CD1c-positive myeloid dendritic cell (primary cell): ENCODE data around the gene PLXNA2.

Experiments used
- DNase-seq: peaks from one replicate; pipeline ENCODE4 v3.0.0-alpha.2; 2016; ENCODE audit errors: extremely low spot score

PLXNA2 gene

DNA sequence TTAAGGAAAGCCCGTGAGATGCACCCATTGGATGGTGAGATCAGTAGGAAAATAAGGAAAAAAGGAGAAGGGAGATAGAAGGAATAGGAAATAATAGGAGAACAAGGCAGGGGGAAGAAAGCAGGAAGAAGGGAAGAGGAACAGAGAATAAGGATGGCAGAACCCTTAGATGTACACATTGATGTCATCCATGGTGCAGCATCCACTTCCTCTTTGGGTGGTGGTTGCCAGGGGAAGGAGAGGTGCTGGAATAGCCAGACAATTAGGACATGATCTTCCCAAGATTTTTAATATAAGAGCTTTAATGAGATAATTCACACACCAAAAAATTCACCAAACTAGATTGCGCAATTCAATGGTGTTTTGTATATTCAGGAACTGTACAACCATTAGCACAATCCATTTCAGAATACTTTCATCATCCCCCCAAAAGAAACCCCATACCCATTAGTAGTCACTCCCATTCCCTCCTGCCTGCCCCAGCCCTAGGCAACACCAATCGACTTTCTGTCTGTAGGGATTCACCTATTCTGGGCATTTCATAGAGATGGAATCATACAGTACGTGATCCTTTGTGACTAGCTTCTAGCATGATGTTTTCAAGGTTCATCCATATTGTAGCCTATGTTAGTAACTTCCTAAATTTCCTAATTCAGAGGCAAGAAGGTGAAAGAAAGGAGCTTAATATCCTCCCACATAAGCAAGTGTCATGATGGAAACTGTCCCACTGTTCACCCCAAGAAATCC lies 121.4 kb downstream of the PLXNA2 start:
- peak; percentile 26 for DNase-seq

DNA sequence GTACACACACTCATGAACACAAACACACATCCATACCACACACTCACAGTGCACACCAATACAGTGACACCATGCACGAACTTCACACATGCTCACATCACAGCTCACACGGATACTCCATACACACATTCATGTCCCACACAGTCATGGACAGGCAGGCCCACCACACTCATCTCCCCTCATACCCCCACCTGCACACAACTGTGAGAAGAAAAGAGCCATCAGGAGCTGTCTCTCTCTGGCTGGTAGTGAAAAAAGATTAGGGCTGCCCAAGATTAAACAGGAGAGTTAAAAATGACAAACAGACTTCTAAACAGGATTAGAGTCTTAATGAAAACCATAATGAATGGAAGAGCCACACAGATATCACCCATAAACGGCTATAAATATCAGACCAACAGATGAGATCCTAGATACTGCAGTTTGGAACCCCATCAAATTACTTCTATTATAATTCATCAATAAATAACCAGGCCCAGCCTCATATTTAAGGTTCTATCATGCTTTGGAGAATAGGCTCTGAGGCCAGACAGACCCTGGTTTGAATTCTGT lies 122.3 kb downstream of the PLXNA2 start:
- no peak for DNase-seq

DNA sequence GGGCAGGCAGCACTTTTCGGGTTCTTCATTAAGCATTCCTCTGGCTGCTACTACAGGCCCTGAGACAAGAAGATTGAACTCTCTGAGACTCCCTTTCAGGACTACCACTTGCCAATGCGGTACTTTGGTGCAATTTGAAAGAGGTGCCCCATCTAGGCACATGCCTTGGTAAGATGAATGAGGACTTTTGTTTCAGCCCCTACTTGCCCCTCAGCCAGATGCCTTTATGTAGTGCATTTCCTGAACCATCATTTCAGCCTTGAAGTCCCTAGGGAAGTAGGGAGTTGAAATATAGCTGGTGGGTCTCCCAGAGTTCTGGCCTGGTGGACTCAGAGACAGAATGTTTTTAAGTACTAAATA lies 123.8 kb downstream of the PLXNA2 start:
- no peak for DNase-seq

DNA sequence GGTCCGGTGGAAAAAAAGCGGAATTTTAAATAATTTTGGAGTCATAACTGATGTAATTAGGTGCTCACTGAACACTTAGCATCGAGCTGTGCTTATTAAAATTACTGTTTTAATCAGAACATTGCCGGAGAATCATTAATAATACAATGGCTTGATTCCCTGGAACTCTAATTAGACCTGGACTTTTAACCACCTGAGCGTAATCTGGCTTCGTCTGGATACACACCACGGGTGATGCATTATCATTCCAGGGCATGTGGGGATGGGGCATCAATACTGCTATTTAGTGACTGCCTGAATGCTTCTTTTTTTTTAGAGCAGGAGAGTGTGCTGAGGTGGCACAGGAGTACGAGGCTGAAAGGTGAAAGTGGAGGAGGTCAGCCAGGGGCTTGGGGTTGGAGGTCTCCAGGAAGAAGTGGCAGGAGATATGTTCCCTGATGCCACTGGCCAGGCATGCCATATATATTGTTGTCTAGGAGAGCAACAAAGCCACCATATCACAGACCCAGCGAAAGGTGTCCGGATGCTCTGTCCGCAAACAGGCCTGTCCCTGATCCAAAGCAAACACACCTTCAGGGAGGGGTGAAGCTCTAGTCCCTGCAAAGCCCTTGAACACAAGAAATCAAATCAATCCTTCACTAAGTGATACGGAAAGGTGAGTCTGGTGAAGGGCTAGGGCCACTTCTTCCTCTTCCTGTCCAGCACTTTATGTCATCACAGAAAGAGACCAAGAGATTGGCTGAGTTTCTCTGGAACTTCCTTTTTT lies 125.2 kb downstream of the PLXNA2 start:
- peak; percentile 3 for DNase-seq

DNA sequence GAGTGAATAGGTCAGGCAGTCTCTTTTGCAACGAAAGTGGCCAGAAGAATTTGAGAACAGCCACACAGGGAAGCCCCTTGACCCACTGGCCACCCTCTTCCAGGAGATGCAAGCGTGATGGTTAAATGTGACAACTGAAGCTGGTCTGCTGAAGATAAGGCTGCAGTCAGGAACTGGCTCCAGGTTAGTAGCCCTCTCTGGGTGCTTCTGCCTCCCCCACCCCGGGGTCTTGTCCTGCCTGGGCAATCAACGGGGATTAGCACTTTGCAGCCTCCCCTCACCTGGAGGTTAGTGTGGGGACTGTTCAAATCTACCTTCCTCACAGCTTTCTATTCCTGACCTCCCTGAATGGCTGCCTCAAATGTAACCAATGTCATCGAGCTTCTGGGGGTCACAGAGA lies 125.9 kb downstream of the PLXNA2 start:
- DNase-seq = no peak

DNA sequence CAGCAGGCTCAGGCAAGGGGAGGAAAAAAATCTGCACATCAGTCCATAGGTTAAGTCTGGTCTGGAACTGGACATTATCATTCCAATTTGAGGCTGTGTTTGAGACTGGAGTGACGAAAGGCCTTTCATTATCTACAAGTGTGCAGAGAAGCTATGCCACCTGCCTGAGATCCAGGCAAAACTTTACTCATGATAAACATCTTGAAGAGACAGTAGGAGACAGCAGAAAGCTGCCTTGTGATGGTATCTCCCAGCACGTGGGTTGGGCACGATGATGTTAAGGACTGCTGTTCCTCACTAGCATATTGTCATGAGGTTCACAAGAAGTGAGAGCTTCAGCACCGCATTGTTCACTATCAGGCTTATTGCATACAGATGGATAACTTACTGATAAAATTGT lies 126.4 kb downstream of the PLXNA2 start:
- no peak for DNase-seq

DNA sequence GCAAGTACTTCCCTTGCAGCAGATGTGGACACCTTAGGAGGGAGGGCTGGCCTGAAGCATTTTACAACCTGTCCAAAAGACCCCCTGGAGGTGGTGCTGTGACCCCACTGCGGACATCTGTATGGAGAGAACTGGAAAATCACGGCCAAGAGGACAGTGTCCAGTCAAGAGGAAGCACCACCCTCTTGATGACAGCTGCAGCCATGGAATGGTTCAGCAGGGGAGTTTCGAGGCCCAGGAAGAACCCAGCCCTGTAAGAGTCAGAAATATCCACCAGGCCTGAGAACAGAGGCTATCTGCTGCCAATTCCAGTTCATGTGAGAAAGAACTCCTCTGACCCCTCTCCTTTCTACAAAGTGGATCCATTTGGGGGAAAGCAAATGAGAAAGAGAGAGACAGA lies 126.8 kb downstream of the PLXNA2 start:
- no peak for DNase-seq

DNA sequence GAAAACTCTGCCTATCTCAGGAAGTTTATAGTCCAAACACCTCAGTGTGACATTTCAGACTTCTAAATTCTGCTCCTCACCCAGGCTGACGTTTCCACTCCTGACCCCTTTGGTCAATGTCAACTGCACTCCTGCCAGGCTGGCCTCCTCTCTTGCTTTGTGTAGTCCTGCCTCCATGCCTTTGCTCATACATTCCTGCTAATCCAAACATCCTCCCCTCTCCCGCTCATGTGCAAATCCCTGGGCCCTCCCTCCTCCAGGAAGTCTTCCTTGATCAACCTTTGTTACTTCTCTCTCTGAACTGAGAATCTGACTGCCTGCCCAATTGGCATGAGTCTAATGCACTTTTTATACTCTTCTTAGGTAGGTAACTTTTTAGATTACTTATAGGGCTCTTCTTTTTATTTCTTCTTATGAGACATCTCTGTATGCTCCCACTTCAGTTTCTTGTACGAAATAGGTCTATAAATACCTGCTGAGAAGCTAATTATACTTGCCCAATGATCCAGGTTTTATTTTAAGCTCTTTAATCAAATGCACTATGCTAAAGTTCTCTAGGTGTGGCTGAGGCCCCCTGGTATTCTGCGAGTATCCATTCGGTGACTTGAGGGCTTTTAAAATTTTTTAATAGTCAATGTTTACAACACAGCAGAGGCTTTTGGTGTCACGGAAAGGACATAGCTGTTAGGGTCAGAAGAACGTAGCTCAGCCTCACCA lies 128.1 kb downstream of the PLXNA2 start:
- no peak for DNase-seq

DNA sequence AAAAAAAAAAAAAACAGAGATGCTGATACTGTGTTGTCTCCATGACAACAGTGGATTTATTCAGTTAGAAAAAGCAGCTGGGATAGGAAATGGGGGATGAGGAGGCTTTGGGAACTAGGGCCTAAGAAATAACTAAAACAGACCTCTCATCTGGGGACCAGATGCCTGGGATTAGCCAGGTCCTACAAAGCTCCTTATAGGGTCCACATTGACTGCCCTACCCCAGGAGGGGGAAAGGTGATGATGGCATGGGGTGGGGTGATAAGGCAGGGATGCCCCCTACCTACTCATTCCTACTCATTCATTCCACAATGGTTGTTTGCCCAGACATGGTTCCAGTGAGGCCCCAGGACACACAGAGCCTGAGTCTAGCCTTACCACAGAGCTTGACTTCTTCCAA lies 131.2 kb downstream of the PLXNA2 start:
- no peak for DNase-seq

DNA sequence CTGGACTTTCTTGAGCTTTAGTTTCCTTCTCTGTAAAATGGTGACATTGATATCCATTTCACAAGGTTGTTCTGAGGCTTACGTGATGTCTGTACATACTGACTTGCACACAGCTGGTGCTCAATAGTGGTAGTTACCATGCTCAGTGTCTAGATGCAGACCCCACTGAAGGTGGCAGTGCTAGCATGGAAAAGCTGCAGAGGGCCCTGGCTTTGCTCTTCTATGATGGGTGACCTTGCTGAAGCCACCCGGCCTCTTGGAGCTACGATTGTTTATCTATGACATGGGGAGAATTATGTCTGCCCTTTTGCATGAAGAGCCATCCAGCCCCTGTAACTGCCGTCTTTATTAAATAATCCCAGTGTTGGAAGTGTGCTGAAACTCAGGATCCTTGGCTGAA lies 131.8 kb downstream of the PLXNA2 start:
- no peak for DNase-seq

DNA sequence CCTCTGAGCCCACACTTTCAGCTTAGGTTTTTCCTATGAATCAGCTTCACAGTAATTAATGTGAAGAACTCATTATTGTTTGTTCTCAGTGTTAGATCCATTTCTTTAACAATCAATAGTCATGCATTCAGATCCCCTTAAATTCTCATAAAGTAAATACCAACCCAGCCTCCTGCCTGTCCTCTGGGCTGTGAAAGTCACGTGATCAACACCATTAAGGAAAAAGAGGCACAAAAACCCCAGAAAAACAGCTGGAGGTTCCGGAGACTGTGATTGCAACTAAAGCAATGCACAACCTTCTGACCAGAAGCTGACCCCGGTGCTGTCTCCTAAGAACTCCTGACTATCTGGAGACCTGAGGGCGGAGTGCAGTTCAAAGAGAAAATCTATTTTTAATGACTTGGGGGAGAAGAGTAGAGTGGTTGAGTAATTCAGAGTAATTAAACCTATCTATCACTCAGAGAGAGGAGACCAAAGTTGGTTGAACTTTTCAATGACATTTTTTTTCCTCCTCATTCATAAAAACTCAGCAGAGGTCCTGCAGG lies 132.5 kb downstream of the PLXNA2 start:
- DNase-seq = no peak

DNA sequence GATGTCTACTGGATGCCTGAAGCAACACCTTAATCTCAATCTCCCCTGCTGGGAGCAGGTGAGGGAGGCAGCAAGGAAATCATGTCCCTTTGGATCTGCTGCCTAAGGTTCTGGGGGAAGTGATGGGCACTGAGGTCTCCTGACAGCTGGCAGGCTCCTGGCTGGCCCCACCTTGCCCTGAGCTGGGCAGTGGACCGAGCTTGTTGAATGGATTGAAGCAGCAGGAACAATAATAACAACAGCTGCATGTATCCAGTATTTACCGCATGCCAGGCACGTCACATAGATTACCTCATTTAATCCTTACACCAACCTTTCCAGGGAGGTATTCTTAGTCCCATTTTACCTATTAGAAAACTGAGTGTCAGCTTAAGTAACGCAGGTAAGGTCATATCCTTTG lies 133.9 kb downstream of the PLXNA2 start:
- no peak for DNase-seq

DNA sequence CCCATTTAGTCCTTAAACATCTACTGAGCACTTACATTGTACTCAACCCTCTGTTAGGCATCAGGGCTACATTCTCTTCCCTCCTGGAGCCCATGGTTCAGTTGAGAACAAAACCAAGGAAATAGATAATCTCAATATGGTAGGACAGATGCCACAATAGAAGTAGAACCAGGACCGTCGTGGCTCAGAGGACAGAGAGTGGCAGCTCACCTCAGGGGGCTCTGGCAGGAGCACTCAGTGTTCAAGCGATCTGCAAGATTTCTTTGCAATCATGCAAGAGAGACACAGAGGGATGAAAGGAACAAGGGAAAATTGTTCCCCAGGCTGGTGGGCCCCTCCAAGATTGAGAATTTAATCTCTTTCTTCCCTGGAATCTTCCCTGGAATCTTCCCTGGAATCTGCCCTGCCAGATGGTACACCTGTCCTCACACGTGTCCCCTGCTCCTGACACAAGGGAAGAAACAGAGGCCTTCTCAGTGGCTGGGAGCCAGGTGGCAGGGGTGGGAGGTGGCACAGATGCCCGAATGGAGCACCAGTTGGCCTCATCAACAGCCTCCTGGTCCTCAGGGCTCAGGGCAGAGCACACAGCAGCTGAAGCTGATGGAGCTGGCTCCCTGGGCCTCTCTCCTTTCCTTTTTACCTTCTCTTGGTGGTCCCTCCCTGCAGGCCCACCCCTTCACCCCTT lies 135.4 kb downstream of the PLXNA2 start:
- DNase-seq = no peak

DNA sequence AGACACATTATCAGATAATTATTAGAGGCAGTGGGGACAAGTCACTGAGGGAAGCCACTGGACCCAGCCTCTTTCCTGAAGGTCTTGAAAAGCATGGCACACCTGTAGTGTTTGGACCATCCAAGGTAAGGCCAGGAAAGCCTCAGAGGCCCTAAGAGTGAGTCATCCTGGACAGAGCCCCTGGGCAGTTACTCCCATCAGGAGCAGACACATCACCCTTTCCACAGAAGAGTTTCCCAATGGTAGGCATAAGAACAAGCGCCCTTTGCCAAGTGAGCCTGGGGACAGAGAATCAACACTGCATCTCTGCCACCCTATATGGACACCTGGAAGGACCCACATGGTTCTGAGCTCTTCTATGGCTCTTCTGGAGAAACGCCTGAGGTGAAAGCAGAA lies 136.0 kb downstream of the PLXNA2 start:
- DNase-seq = no peak

DNA sequence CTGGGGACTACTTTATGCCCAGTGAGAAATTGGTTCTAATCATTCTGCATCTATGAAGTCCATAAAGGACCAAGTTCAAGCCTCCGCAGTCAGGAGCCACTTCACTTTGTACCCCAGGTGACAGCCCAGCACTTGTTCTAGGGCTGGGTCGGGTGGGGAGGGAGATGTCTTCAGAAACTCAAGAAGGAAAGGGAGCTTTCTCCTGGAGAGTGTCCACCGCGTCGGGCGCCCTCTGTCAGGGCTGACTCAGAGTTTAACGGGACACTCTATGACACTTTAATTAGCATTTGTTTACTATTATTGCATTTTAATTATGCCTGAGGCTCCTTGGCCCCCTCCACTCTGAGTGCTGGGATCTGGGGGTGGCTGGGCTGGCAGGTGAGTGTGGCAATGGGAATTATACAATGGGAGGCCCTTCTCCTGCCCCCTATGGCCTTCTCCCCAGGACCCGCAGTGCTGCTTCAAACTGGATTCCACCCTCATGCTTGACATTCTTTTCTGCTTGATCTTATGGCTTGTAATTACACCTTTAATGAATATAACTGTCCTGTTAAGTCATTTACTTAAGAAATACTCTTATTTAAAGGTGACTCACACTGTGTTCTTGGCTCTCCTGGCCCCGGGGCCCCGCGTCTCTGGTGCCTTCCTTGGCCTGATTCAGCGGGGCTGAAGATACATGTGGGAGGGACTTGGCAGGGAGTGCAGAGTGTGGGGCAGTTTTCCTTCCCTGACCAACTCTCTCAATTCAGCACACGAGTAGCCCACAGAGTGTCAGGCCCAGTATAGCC lies 136.6 kb downstream of the PLXNA2 start:
- DNase-seq = no peak

DNA sequence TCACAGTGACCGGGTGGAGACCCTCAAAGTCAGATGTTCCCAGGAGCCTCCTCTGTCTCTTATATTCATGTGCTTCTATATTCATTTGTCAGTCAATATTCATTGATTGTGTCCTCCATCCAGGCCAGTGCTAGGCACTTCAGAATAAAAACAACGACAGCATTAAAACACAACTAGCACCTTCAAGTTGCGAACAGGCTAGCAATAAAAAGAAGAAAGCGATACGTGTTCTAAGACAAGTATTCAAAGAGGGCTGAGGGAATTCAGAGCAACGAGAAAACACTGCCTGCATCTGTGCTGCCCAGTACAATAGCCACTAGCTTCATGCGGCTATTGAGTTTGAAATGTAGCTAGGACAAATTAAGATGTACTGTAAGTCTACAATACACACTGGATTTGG lies 138.0 kb downstream of the PLXNA2 start:
- DNase-seq = no peak

DNA sequence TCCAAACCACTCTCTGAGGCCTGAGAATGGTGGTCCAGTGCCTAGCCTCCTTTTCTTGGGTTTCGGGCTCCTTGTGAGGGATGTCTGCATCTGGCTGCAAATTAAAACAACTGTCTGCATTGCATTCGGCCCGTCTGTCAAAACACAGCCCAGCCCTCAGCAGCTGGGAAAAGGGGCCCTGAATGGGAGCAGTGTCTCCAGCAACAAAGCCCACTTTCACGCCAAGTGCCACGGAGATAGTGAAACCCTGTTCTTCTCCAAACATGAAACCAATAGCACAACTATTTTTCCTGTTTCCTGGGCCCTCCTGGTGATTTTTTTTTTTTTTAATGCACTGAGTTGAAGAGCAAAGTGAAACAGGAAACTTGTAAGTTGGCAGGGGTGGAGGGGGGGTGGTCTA lies 138.4 kb downstream of the PLXNA2 start:
- DNase-seq = no peak

DNA sequence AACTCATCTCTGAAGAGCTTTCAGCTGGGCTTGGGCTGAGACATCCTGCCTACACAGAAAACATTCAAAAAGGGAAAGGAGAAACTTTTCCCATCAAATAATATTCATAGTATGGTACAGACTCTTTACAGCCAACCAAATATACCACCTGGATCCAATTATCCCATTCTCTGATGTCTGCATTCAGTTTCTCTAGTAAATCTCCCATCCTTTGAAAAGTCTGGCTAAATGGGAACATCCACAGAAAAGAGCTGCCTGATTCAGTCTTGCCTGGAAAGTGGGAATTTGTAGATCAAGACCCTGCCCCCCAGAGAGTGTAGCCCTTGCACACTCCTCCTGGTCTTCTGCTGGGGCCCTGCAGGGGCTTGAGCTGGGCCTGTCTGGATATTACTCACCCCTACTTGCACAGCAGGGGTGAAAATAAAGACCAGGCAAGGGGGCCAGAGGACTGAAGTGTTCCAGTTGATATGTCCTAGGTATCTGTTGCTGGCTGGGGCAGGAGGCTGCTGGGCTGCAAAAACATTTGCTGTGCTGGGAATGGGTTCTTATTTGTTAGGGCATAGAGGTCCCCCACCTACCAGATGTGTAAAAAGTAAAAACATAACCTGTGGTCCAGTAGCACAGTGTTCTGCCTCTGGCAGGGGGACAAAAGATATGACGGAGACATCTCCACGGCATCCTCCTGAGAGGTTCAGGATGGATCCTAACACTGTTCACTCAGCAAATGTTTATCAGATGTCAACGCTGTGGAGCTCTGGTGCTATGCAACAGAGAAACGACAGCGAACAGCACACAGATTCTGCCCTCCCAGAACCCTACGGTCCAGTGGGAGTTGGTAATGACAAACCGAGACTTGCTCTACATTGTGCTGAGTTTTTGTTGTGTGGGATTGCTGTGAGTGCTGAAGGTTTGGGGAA lies 140.3 kb downstream of the PLXNA2 start:
- DNase-seq = no peak

DNA sequence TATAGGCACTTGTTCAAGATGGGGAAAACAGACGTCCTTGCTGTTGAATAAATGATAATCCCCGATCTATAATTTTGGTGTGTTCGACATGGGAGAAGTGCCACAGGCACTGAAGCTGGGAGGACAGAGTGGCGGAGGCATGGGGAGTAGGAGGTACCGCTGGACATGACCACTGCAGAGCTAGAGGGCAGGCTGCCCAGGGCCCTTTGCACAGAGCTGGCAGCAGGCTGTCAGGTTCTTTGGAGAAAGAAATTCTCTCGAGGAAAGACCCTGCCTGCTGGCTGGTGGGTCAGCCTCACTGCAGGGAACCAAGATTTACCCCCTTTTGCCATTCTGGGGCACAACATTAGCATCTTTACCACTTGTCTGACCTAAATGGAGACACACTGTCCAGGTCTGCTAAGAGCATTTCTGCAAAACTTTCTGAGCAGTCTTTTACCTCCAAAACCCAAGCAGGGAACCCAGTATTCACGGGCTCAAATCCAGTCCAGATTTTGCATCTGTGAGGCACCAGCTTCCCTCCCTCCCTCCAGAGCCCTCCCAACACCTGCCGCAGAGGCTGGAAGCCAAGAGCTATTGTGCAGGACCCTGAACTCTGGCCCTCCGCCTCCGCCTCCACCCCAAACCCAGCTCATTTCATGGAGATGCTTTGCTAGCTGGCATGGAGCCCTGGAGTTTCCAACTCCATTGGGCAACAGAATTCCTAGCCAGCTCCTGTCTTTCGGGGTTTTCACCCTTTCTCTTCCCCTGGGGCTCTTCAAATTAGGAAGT lies 142.3 kb downstream of the PLXNA2 start:
- DNase-seq = no peak
